WTC11 (cell line): Measurements from ENCODE around the gene SAMM50.

ENCODE experiments used
- ZNF121 ChIP-seq: sonication (generic); formaldehyde crosslinking; IDR thresholded peaks from 2 replicates; pipeline ENCODE4 v1.8.0; 2023; ENCODE audit warnings: missing genetic modification reagents
- ZNF232 ChIP-seq: sonication (generic); formaldehyde crosslinking; IDR thresholded peaks from 2 replicates; pipeline ENCODE4 v1.8.0; 2022; ENCODE audit warnings: mild to moderate bottlenecking, missing genetic modification reagents

GRCh38 chr22:44029069-44029468 lies 73.8 kb downstream of the SAMM50 start:
- no peak for TF ChIP-seq ZNF121 (CRISPR knock-in tag)
- no peak for TF ChIP-seq ZNF232 (CRISPR knock-in tag)
